ENCODE results near the gene ZMYM5.
"Not testable (repeated sequence)": the region's sequence is repeated elsewhere in the genome, so short reads cannot be mapped to it uniquely, and the experiment has no call there.

The ZMYM5 gene

DNA sequence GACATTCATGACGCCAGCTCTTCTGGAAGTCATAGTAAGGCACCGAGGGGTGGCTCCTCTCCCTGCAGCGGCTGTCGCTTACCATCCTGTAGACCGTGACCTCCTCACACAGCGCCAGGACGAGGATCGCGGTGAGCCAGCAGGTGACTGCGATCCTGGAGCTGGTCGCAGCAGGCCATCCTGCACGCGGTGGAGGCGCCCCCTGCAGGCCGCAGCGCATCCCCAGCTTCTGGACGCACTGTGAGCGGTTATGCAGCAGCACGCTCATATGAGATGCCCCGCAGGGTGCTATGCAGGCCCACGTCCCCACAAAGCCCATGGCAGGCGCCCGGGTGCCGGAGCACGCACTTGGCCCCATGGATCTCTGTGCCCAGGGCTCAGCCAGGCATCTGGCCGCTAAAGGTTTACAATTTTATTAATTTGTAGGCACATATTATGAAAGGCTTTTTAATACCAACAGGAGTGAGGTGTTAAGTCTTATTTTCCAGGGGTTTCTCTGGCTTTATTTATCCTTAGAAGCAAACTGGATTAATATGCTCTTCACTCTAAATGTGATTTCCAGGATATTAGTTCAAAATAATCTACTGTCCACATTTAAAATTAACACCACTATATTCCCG lies 45.1 kb downstream of the ZMYM5 start:
- DNase-seq = peak; percentile 35

DNA sequence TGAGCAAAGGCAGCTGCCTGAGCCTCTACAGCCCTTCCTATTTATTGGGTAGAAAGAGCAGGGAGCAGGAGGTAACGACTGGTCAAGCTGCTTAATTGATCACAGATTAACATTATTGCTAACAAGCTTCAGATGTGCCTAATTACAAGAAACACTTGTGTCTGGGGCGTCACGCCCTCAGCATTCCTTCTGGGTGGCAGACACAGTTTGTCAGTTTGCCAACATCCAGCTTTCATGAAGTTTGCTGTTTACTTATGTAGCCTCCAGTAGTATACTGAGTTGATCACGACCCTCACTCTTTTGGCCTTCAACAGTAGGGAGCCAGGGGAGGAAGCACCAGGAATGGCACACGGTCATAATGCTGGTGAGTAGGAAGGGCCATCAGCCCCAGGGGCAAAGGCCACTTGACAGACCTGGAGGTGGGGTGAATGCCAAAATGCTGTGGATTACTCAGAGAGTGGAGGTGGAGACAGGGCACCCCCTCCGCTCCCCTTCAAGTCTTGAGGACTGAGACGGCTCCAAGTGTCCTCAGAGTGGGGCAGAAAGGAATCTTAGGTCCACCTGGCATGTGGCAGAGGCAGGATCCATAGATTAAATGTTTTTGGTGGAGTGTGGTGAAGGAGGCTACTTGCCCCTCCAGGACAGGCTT lies 45.8 kb downstream of the ZMYM5 start:
- no peak for DNase-seq

DNA sequence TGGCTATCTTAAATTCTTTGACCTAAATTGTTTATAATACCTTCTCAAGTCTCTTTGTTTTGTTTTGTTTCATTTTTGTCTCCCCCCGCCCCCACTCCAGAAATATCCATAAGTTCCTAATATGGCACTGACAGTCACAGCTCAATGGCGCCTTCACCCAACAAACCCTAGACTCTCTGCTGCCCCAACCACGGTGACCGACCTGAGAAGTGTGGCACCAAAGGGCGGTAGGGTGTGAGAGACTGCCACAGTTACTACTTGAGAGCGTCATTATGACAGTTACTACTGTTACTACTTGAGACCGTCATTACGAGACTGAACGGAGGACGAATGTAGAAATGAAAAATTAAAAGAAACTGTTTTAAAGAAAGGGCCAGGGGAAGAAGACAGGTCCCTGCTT lies 46.3 kb downstream of the ZMYM5 start:
- DNase-seq = no peak

- not testable (repeated sequence) for DNase-seq
Measured at GRCh38 chr13:19815842-19816241, 47.6 kb downstream of the ZMYM5 start.

DNA sequence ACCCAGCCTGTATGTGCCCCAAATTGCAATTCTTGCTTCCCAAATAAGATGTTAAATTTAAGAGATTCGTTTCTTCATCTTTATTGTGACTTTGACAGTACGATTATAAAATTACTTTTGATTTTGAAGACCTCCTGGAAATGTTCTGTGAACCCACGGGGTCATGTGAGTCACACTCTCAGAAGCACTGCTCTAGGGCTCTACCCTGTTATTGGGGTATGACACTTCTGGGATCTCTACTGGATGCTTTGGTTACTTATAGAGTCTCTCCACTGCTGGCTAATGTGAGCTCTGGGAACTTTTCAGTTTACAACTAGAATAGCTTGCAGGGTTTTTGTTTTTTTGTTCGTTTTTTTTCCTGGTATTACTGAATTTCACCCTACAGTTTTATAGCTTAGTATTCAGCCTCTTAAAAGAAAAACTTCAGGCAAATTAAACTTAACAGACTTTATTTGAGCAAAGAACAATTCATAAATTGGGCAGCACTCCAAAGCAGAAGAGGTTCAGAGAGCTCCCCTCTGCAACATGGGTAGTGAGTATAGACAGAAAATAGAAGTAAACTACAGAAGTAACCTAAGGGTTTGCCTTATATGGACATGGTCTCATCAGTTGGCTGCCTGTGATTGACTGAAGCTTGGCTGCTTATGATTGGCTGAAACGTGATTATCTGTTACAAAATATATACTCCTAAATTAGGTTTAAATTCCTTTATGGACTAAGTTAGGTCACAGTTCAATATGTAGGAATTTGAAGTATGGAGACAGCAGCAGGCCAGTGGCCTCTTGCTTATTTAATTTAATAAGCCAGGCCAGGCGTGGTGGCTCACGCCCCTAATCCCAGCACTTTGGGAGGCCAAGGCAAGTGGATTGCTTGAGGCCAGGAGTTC lies 52.2 kb downstream of the ZMYM5 start:
- DNase-seq = no peak

GRCh38 chr13:19810151-19810550 lies 53.3 kb downstream of the ZMYM5 start:
- DNase-seq = no peak

- no peak for DNase-seq
Measured at GRCh38 chr13:19805765-19806164, 57.7 kb downstream of the ZMYM5 start.

- no peak for DNase-seq
Measured at GRCh38 chr13:19795956-19796355, 67.5 kb downstream of the ZMYM5 start.

DNA sequence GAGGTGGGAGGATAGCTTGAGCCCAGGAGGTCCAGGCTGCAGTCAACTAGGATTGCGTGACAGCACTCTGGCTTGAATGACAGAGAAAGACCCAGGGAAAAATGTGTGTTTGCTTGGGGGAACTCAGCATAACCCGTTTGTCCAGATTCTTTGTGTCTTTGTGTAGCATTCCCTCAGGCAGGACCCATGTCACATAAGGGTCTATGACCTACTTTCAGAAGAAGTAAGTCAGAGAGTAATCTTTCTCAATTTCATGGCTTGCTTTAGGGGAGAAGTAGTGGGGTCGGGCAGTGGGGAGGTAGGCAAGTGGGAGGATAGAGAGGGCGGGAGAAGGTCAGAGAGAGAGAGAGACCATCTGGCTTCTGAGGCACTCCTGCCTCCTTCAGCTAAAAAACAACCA lies 68.8 kb downstream of the ZMYM5 start:
- no peak for DNase-seq

GRCh38 chr13:19791953-19792537 lies 71.4 kb downstream of the ZMYM5 start:
- no peak for DNase-seq

- peak; percentile 82 for DNase-seq
Measured at GRCh38 chr13:19782727-19783682, 80.4 kb downstream of the ZMYM5 start, which contains the start of gene PSPC1. TSS of gene PSPC1 (minus strand) at chr13:19782945. CDS start at chr13:19782757, 188 bp downstream.

- DNase-seq = peak; percentile 26
Measured at GRCh38 chr13:19782049-19782726, 81.3 kb downstream of the ZMYM5 start.

GRCh38 chr13:19781526-19781925 lies 81.9 kb downstream of the ZMYM5 start:
- no peak for DNase-seq

DNA sequence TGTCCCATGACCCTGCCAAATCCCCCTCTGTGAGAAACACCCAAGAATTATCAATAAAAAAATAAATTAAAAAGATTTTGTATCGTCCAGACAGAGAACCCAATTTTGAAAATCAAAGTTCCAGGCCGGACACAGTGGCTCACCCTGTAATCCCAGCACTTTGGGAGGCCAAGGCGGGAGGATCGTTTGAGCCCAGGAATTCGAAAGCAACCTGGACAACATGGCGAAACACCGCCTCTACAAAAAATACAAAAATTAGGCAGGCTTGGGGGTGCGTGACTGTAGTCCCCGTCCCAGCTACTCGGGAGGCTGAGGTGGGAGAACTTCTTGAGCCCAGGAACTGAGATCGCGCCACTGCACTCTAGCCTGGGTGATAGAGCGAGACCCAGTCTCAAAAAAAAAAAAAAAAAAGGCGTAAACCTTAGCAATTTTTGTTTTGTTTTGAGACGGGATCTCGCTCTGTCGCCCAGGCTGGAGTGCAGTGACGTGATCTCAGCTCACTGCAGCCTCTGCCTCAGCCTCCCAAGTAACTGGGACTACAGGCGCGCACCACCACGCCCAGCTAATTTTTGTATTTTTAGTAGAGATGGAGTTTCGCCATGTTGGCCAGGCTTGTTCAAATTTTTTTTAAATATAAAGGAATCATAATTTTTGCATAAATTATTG lies 82.6 kb downstream of the ZMYM5 start:
- not testable (repeated sequence) for DNase-seq

Data from 8988T (cell line).